ENCODE data around the gene OR1L6.

DNA sequence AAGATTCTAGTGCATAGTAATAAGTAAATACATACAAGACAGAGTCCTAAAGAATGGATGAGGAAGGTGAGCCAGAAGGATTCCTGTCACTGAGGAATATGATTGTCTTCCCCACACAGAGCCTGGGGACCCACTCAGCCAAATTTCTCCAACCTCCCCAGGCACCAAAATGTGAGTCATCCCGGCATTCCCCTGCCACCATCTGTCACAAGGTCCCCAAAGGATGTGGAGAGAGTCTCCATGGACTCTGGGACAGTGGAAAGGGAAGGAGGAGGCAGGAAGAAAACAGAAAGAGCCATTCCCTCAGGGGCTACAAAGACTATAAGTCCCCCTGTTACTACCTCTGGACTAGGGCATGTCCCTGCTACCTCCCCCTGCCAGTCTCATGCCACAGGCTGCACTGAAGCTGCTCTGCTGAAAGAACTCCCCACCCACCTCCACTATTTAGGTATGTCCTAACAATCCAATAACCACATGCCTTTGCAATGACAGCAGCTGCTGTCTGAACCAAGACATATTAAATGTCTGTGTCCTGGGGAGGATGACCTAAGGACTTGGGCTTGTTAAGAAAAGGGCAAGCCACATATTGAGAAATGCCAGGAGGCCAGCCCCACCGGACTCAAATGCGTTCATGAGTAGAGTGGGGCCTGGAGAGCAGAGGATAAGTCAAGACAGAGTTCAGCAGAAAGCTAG lies 36.0 kb downstream of the OR1L6 start:
- TF ChIP-seq, protein P1, sequence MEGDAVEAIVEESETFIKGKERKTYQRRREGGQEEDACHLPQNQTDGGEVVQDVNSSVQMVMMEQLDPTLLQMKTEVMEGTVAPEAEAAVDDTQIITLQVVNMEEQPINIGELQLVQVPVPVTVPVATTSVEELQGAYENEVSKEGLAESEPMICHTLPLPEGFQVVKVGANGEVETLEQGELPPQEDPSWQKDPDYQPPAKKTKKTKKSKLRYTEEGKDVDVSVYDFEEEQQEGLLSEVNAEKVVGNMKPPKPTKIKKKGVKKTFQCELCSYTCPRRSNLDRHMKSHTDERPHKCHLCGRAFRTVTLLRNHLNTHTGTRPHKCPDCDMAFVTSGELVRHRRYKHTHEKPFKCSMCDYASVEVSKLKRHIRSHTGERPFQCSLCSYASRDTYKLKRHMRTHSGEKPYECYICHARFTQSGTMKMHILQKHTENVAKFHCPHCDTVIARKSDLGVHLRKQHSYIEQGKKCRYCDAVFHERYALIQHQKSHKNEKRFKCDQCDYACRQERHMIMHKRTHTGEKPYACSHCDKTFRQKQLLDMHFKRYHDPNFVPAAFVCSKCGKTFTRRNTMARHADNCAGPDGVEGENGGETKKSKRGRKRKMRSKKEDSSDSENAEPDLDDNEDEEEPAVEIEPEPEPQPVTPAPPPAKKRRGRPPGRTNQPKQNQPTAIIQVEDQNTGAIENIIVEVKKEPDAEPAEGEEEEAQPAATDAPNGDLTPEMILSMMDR (IDR thresholded peaks at IDR 0.05): no peak
- TF ChIP-seq, protein P2, sequence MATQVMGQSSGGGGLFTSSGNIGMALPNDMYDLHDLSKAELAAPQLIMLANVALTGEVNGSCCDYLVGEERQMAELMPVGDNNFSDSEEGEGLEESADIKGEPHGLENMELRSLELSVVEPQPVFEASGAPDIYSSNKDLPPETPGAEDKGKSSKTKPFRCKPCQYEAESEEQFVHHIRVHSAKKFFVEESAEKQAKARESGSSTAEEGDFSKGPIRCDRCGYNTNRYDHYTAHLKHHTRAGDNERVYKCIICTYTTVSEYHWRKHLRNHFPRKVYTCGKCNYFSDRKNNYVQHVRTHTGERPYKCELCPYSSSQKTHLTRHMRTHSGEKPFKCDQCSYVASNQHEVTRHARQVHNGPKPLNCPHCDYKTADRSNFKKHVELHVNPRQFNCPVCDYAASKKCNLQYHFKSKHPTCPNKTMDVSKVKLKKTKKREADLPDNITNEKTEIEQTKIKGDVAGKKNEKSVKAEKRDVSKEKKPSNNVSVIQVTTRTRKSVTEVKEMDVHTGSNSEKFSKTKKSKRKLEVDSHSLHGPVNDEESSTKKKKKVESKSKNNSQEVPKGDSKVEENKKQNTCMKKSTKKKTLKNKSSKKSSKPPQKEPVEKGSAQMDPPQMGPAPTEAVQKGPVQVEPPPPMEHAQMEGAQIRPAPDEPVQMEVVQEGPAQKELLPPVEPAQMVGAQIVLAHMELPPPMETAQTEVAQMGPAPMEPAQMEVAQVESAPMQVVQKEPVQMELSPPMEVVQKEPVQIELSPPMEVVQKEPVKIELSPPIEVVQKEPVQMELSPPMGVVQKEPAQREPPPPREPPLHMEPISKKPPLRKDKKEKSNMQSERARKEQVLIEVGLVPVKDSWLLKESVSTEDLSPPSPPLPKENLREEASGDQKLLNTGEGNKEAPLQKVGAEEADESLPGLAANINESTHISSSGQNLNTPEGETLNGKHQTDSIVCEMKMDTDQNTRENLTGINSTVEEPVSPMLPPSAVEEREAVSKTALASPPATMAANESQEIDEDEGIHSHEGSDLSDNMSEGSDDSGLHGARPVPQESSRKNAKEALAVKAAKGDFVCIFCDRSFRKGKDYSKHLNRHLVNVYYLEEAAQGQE (IDR thresholded peaks at IDR 0.05; ENCODE audit: insufficient read depth in 1 of 2, low read depth in 2 of 2, low read length in 1 of 2): no peak
- no peak for TF ChIP-seq POLR2AphosphoS5 (IDR thresholded peaks at IDR 0.05; ENCODE audit: low read depth, low read length)
